Measurements from ENCODE around the gene NOP53.
"Not testable (repeated sequence)": the region's sequence is repeated elsewhere in the genome, so short reads cannot be mapped to it uniquely, and the experiment has no call there.

NOP53 gene

GRCh38 chr19:47719047-47719859 is 26.1 kb upstream of the NOP53 start:
- no peak for DNase-seq

- no peak for DNase-seq
Measured at GRCh38 chr19:47720669-47721422, 24.5 kb upstream of the NOP53 start.

- DNase-seq = peak; percentile 37
Measured at GRCh38 chr19:47723581-47723940, 21.8 kb upstream of the NOP53 start.

GRCh38 chr19:47725759-47726401 is 19.5 kb upstream of the NOP53 start:
- DNase-seq = no peak

GRCh38 chr19:47726467-47726866 is 18.9 kb upstream of the NOP53 start:
- DNase-seq = no peak

- not testable (repeated sequence) for DNase-seq
Measured at GRCh38 chr19:47728295-47728694, 17.1 kb upstream of the NOP53 start.

- DNase-seq = no peak
Measured at GRCh38 chr19:47729468-47729798, 15.9 kb upstream of the NOP53 start.

GRCh38 chr19:47729799-47730520 is 15.4 kb upstream of the NOP53 start:
- DNase-seq = peak; percentile 66

- DNase-seq = no peak
Measured at GRCh38 chr19:47730521-47730889, 14.8 kb upstream of the NOP53 start.

- DNase-seq = no peak
Measured at GRCh38 chr19:47730910-47731309, 14.4 kb upstream of the NOP53 start.

- DNase-seq = no peak
Measured at GRCh38 chr19:47735131-47735530, 10.2 kb upstream of the NOP53 start.

GRCh38 chr19:47740866-47741519 is 4.4 kb upstream of the NOP53 start:
- no peak for DNase-seq

GRCh38 chr19:47741544-47742140 is 3.7 kb upstream of the NOP53 start:
- no peak for DNase-seq

GRCh38 chr19:47742634-47743033 is 2.7 kb upstream of the NOP53 start:
- no peak for DNase-seq

GRCh38 chr19:47746129-47746528 is 783 bp downstream of the NOP53 start:
- not testable (repeated sequence) for DNase-seq

- peak; percentile 21 for DNase-seq
Measured at GRCh38 chr19:47749326-47749725, 4.0 kb downstream of the NOP53 start.

- no peak for DNase-seq
Measured at GRCh38 chr19:47750752-47751151, 5.4 kb downstream of the NOP53 start.

GRCh38 chr19:47752440-47753211 is 7.3 kb downstream of the NOP53 start:
- DNase-seq = no peak

- DNase-seq = no peak
Measured at GRCh38 chr19:47754206-47755064, 9.1 kb downstream of the NOP53 start.

- no peak for DNase-seq
Measured at GRCh38 chr19:47755065-47755761, 9.9 kb downstream of the NOP53 start.
